Measurements from ENCODE around the gene NPSR1. TPM values are rescaled to one million over a fixed set of nuclear protein-coding genes. Genes with fewer than 3 reads are reported as not detected.
"Not testable (repeated sequence)": the region's sequence is repeated elsewhere in the genome, so short reads cannot be mapped to it uniquely, and the experiment has no call there.

NPSR1 gene
- total RNA-seq, 2 donors from 2014 or later, result not detected

GRCh38 chr7:34867341-34867740 is 209.3 kb downstream of the NPSR1 start:
- H3K27ac ChIP-seq; H3K36me3 ChIP-seq; H3K27me3 ChIP-seq (replicated peaks; ENCODE audit: insufficient read depth); H3K4me1 ChIP-seq (ENCODE audit: control insufficient read depth in 1 of 2, low read depth in 2 of 2); H3K4me3 ChIP-seq; H3K9me3 ChIP-seq; ATAC-seq (ENCODE audit: insufficient number of reproducible peaks, low FRiP score, low read depth); DNase-seq (ENCODE audit: low spot score): not testable (repeated sequence)

DNA sequence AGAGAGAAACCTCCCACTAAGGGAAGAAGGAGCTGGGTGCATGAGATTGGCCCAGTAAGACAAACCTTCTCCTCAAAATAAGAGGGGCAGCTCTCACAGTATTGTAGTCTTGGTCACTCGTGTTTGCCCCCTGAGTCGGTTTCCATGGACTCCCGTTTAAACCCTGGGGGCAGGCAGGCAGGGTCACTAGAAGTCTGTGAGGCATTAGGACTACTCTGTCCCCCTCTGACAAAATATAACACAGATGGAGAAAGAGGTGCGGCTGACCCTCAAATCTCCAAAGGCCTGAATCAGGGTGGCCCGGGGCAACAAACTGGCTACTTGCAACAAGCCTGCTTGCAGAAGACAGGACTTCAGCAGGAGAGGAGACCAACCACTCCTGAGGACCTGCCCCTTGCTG is 210.6 kb downstream of the NPSR1 start:
- ATAC-seq (ENCODE audit: insufficient number of reproducible peaks, low FRiP score, low read depth); H3K27me3 ChIP-seq (replicated peaks; ENCODE audit: insufficient read depth); H3K4me1 ChIP-seq (ENCODE audit: control insufficient read depth in 1 of 2, low read depth in 2 of 2); H3K36me3 ChIP-seq; H3K27ac ChIP-seq; DNase-seq (ENCODE audit: low spot score); H3K4me3 ChIP-seq; H3K9me3 ChIP-seq: not testable (repeated sequence)

DNA sequence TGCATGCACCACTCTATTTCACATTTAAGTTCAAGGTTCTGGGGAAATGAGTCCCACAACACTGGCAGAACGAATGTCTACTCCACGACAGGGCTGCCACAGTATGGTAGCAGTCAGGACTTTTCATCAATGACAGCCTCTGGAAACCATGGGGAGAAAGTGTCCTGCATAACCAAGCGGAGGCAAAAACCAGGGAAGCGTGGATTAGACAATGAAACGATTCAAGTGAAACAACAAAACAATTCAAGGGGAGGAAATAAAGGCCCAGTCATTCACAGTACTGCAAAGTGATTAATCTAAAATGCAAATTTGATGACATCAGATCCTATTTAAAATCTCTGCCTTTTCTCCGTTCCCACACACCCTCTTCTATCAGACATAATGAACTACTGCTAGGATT is 211.0 kb downstream of the NPSR1 start:
- no peaks in the 10 kb centered on the region for H3K9me3 ChIP-seq
- no peak for ATAC-seq (ENCODE audit: insufficient number of reproducible peaks, low FRiP score, low read depth)

GRCh38 chr7:34870041-34870440 is 212.0 kb downstream of the NPSR1 start:
- not testable (repeated sequence) for ATAC-seq (ENCODE audit: insufficient number of reproducible peaks, low FRiP score, low read depth); H3K9me3 ChIP-seq; H3K4me1 ChIP-seq (ENCODE audit: control insufficient read depth in 1 of 2, low read depth in 2 of 2); H3K27me3 ChIP-seq (replicated peaks; ENCODE audit: insufficient read depth); H3K27ac ChIP-seq; DNase-seq (ENCODE audit: low spot score); H3K36me3 ChIP-seq; H3K4me3 ChIP-seq

More for the DNA sequence above, 211.0 kb downstream of the NPSR1 start:
- Histone ChIP-seq H3K4me3 (no peak overlapping the region), H3K27me3 (replicated peaks; ENCODE audit: insufficient read depth) (no peaks in the 10 kb centered on the region), H3K4me1 (ENCODE audit: control insufficient read depth in 1 of 2, low read depth in 2 of 2) (no peaks in the 10 kb centered on the region), H3K27ac (no peak overlapping the region), H3K36me3 (no peaks in the 10 kb centered on the region)
- no peak for TF ChIP-seq CTCF (IDR thresholded peaks at IDR 0.05)
- DNase-seq (ENCODE audit: low spot score), result no peak

GRCh38 chr7:34874329-34874728 is 216.3 kb downstream of the NPSR1 start:
- H3K4me1 ChIP-seq (ENCODE audit: control insufficient read depth in 1 of 2, low read depth in 2 of 2); H3K4me3 ChIP-seq; H3K27me3 ChIP-seq (replicated peaks; ENCODE audit: insufficient read depth); H3K27ac ChIP-seq; H3K36me3 ChIP-seq; H3K9me3 ChIP-seq; DNase-seq (ENCODE audit: low spot score); ATAC-seq (ENCODE audit: insufficient number of reproducible peaks, low FRiP score, low read depth): not testable (repeated sequence)

DNA sequence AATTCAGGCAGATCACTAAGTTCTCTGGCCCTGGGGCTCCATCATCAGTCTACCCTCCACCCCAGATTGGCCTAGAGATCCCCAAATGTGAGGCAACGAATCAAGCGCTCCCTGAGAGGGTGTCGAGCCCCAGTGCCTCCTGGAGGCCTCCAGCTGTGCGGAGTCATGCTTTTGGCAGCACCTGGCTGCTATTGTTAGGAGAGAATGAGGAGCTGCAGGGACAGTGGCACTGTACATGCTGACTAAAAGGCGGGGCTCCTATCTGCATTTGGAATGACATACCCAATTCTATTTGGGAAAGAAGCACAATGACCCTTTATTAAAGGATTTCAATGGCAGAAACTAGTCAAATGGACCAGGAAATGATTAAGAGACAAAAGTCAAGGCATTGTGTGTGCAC is 217.5 kb downstream of the NPSR1 start:
- Histone ChIP-seq H3K27ac (no peak overlapping the region), H3K27me3 (replicated peaks; ENCODE audit: insufficient read depth) (no peaks in the 10 kb centered on the region), H3K4me1 (ENCODE audit: control insufficient read depth in 1 of 2, low read depth in 2 of 2) (no peaks in the 10 kb centered on the region), H3K36me3 (no peaks in the 10 kb centered on the region), H3K4me3 (no peak overlapping the region), H3K9me3 (no peaks in the 10 kb centered on the region)
- DNase-seq (ENCODE audit: low spot score) (no peak), ATAC-seq (ENCODE audit: insufficient number of reproducible peaks, low FRiP score, low read depth) (no peak)
- no peak for TF ChIP-seq CTCF (IDR thresholded peaks at IDR 0.05)

DNA sequence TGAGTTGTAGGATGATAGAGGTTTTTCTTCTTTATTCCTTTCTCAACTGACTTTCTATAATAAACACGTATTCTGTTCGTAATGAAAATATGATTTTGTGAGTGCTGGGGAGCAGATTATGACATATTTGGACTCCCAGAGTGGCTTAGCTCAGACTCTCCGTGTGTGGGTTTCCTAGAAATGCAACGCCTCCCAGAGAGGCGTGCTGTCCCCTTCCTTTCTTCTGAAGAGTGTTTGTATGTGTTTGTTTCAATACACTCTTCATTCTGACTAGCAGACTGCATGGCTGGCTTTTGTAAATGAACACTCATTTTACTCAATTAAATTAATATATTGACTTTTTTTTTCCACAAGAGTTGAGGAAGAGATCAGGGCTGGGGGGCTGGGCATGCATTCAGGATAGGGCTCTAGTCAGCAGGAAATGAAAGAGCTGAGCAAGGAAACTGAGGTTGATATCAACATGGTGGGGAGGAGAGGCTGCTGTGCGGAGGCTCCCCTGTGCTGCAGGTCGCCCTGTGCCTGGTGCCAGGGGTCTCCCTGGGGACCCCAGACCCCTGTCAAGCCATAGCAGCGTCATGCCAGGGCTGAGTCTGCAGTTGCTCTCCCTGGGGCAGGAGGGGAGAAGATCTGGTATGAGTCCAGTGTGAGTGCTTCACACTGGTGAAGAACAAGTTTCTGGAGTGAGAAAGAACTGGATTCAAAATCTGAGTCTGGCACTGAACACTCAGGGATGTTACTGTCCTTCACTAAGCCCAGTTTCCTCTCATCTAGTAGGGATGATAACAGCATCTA is 221.1 kb downstream of the NPSR1 start:
- H3K9me3 ChIP-seq; H3K36me3 ChIP-seq; H3K4me3 ChIP-seq; H3K27ac ChIP-seq; DNase-seq (ENCODE audit: low spot score); H3K4me1 ChIP-seq (ENCODE audit: control insufficient read depth in 1 of 2, low read depth in 2 of 2); H3K27me3 ChIP-seq (replicated peaks; ENCODE audit: insufficient read depth); ATAC-seq (ENCODE audit: insufficient number of reproducible peaks, low FRiP score, low read depth): not testable (repeated sequence)
